ENCODE results near the gene CDCP2. TPM values are rescaled to one million over a fixed set of nuclear protein-coding genes. Genes with fewer than 3 reads are reported as not detected.
A peak's percentile ranks its signal among the peaks of the same experiment; 100 is the strongest.

Gene CDCP2
- total RNA-seq, 4 donors from 2014 or later, result 0.19 TPM; not detected in 3

GRCh38 chr1:54122135-54122751, 30.6 kb downstream of the CDCP2 start:
- Histone ChIP-seq H3K27ac (no peak overlapping the region), H3K27me3 (peaks cover 0 to 13% (median 0%) of the 10 kb centered on the region in 4 donors), H3K4me1 (peaks cover 6 to 17% (median 11%) of the 10 kb centered on the region in 3 donors), H3K4me3 (peak overlapping the region in 1 of 4 donors; percentile 52), H3K36me3 (no peaks in the 10 kb centered on the region), H3K9me3 (no peaks in the 10 kb centered on the region)
- WGBS, 2 donors, result 41% methylated on average over 9 of the region's 14 CpGs; no CpG with 5 or more reads in 1 of the 2 donors
- no peak for TF ChIP-seq POLR2A (IDR thresholded peaks at IDR 0.05)
- intact Hi-C loops (cut with DNase I), result loop anchor here (5.0 kb wide), 1 partner anchor 365 kb away; no protein-coding TSS in a partner anchor
- DNase-seq, result no peak

- no peak for DNase-seq
- Histone ChIP-seq H3K36me3 (no peaks in the 10 kb centered on the region), H3K9me3 (no peaks in the 10 kb centered on the region), H3K27me3 (peaks cover 0 to 13% (median 0%) of the 10 kb centered on the region in 4 donors), H3K4me1 (peaks cover 6 to 17% (median 11%) of the 10 kb centered on the region in 3 donors), H3K27ac (no peak overlapping the region), H3K4me3 (peak overlapping the region in 2 of 4 donors; percentile 11 to 52)
- intact Hi-C loops (cut with DNase I), result loop anchor here (5.0 kb wide), 1 partner anchor 366 kb away; no protein-coding TSS in a partner anchor
- 26% methylated on average over 11 of the region's 36 CpGs; no CpG with 5 or more reads in 1 of the 2 donors for WGBS, 2 donors
- TF ChIP-seq CTCF (IDR thresholded peaks at IDR 0.05), result peak; percentile 26 to 75 (median 65)
- TF ChIP-seq POLR2A (IDR thresholded peaks at IDR 0.05), result no peak
These were observed 31.2 kb downstream of the CDCP2 start for GRCh38 chr1:54121482-54122134.

- Histone ChIP-seq H3K9me3 (no peaks in the 10 kb centered on the region), H3K27ac (no peak overlapping the region), H3K36me3 (no peaks in the 10 kb centered on the region), H3K4me1 (peaks cover 6 to 17% (median 11%) of the 10 kb centered on the region in 3 donors), H3K4me3 (peak overlapping the region in 2 of 4 donors; percentile 11 to 52), H3K27me3 (peaks cover 0 to 13% (median 0%) of the 10 kb centered on the region in 4 donors)
- no peak for TF ChIP-seq POLR2A (IDR thresholded peaks at IDR 0.05)
- TF ChIP-seq CTCF (IDR thresholded peaks at IDR 0.05), result no peak
- intact Hi-C loops (cut with DNase I), result loop anchor here (5.0 kb wide), 1 partner anchor 366 kb away; no protein-coding TSS in a partner anchor
- DNase-seq, result no peak
- 54 to 61% methylated on average over 19 to 24 of the region's 33 CpGs for WGBS, 2 donors
These were observed 31.9 kb downstream of the CDCP2 start for GRCh38 chr1:54120698-54121481.

GRCh38 chr1:54120018-54120697, 32.6 kb downstream of the CDCP2 start:
- Histone ChIP-seq H3K36me3 (no peaks in the 10 kb centered on the region), H3K27ac (no peak overlapping the region), H3K4me3 (no peak overlapping the region), H3K27me3 (peaks cover 0 to 13% (median 0%) of the 10 kb centered on the region in 4 donors), H3K9me3 (no peaks in the 10 kb centered on the region), H3K4me1 (peaks cover 6 to 17% (median 11%) of the 10 kb centered on the region in 3 donors)
- TF ChIP-seq POLR2A (IDR thresholded peaks at IDR 0.05) (no peak), CTCF (IDR thresholded peaks at IDR 0.05) (no peak)
- DNase-seq, result no peak
- intact Hi-C loops (cut with DNase I), result loop anchor here (5.0 kb wide), 1 partner anchor 367 kb away; no protein-coding TSS in a partner anchor
- WGBS, 2 donors, result 90 to 94% methylated on average over 13 of the region's 13 CpGs

DNA sequence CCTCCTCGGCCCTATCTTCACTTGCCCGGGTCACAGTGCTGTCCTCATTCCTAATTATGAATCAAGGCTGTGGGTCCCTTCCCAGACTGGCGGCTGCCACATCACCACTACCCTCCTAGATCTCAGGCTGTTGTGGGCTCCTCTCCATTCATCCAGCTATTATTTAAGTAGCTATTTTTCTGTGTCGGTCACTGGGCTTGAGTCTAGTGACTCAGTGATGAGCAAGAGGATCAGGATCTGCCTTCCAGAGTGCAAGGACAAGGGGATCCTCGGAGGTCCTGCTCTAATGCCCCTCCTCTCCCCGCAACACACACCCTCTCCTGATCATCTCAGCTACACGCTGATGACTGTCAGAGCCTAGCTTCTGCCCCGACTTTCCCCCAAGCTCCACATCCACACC, 34.1 kb downstream of the CDCP2 start:
- intact Hi-C loops (cut with DNase I), result no loop called here
- Histone ChIP-seq H3K4me3 (no peak overlapping the region), H3K4me1 (peaks cover 6 to 17% (median 11%) of the 10 kb centered on the region in 3 donors), H3K27ac (no peak overlapping the region), H3K9me3 (no peaks in the 10 kb centered on the region), H3K27me3 (peaks cover 0 to 13% (median 0%) of the 10 kb centered on the region in 4 donors), H3K36me3 (no peaks in the 10 kb centered on the region)
- WGBS, 2 donors, result 76 to 82% methylated on average over 8 of the region's 8 CpGs
- TF ChIP-seq POLR2A (IDR thresholded peaks at IDR 0.05), result no peak
- no peak for TF ChIP-seq CTCF (IDR thresholded peaks at IDR 0.05)
- no peak for DNase-seq

Data from esophagus squamous epithelium (tissue), 5 donors.